Measurements from ENCODE around the gene SLC38A11.

DNA sequence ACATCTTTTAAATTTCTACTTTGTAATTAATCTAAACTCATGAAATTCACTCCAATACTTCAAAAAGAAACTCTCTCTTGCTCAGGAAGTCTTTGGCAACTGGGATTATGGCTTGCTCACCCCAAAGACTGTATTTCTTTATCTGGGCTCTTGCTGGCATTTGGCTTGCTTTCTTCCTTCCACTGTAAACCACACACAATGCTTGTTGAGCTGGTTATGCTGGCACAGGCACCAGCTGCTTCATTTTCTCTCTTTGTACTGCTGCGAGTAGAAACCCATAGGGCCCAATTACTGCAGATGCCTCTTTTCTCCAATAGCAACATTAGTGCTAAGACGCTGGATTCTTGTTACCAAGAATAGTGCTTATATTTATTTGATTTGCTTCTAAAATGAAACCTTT is 51.4 kb downstream of the SLC38A11 start:
- TF ChIP-seq, protein P1, sequence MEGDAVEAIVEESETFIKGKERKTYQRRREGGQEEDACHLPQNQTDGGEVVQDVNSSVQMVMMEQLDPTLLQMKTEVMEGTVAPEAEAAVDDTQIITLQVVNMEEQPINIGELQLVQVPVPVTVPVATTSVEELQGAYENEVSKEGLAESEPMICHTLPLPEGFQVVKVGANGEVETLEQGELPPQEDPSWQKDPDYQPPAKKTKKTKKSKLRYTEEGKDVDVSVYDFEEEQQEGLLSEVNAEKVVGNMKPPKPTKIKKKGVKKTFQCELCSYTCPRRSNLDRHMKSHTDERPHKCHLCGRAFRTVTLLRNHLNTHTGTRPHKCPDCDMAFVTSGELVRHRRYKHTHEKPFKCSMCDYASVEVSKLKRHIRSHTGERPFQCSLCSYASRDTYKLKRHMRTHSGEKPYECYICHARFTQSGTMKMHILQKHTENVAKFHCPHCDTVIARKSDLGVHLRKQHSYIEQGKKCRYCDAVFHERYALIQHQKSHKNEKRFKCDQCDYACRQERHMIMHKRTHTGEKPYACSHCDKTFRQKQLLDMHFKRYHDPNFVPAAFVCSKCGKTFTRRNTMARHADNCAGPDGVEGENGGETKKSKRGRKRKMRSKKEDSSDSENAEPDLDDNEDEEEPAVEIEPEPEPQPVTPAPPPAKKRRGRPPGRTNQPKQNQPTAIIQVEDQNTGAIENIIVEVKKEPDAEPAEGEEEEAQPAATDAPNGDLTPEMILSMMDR (IDR thresholded peaks at IDR 0.05 in 4 of 5, conservative IDR thresholded peaks at IDR 0.05 in 1 of 5): no peak
- no peak for TF ChIP-seq POLR2A (IDR thresholded peaks at IDR 0.05)
